ENCODE results near the gene NHSL1. TPM values are rescaled to one million over a fixed set of nuclear protein-coding genes. Genes with fewer than 3 reads are reported as not detected.

Gene NHSL1
- total and polyA plus RNA-seq, 4 experiments from 2014 or later: 0.53 to 0.58 TPM; not detected in 2

DNA sequence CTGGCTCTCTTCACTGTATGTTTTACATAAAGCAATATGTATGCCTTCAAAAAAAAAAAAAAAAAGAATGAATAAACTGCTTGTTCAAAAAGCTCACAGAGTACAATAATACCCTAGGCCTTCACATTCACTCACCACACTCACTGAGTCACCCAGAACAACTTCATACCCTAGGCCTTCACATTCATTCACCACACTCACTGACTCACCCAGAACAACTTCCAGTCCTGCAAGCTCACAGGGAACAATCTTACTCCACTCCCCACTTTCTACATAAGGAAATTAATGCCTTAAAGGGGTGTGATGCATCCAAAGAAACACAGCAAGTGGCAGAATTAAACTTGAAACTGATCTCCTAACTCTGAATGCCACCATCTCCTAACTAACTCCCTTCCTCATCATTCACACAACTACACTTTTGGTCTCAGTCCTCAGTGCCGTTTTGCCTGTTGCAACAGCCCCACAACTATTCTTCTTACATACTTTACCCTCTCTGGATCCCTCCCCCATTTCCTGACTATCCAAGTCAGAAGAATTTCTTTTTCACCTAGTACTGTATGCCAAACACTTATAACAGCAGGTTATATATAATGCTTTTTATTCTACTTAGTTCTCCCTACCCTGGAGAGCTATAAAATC is 34.2 kb downstream of the NHSL1 start:
- no peaks in the 10 kb centered on the region for H3K4me1 ChIP-seq (ENCODE audit: insufficient read depth, low read length)
- Mint-ChIP-seq H3K27ac (peak overlapping the region in 1 of 7 donors; percentile 2), H3K4me1 (no peaks in the 10 kb centered on the region), H3K27me3 (no peaks in the 10 kb centered on the region), H3K36me3 (peaks cover 2 to 5% of the 10 kb centered on the region in 2 donors), H3K9me3 (peaks cover 0 to 4% (median 0%) of the 10 kb centered on the region in 8 donors), H3K4me3 (no peak overlapping the region)
- CTCF ChIA-PET (ENCODE audit: partially characterized antibody): interaction anchor here (0.6 to 2.2 kb wide), 4 partner anchors 9 to 124 kb away, joined by 3 to 5 read pairs (median 4); no protein-coding TSS in a partner anchor
- POLR2A ChIA-PET (ENCODE audit: partially characterized antibody): interaction anchor here (1.5 kb wide), 1 partner anchor 9 kb away, joined by 4 read pairs; no protein-coding TSS in a partner anchor
- intact Hi-C loops (cut with micrococcal nuclease): no loop called here
- H3K27ac ChIP-seq (ENCODE audit: low read depth, low read length): no peak overlapping the region
- no peak for DNase-seq
- no peaks in the 10 kb centered on the region for H3K9me3 ChIP-seq (ENCODE audit: control insufficient read depth in 1 of 2, low read length in 2 of 2)
- H3K27me3 ChIP-seq (ENCODE audit: insufficient read depth, low read length): no peaks in the 10 kb centered on the region
- no peaks in the 10 kb centered on the region for H3K36me3 ChIP-seq (ENCODE audit: insufficient read depth, low read length)
- no peak overlapping the region for H3K4me3 ChIP-seq (ENCODE audit: low read length in 2 of 2)

DNA sequence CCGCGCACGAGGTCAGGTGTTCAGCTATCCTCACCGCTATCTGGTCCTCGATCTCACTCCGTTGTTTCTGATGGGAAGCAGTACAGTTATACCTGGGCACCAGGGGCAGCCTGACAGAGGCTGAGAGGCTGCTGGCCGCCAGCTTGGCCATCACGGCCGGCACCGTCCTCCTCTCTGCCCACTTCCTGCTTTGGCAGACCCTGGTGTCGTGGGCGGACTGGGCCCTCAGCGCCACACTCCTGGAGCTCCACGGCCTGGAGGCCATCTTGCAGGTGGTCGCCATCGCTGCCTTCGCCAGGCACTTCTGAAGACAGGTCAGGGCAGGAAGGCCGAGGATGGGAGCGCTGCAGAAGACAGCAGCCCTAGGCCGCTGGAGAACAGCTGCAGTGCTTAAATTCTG is 35.2 kb downstream of the NHSL1 start:
- no peak overlapping the region for H3K27ac Mint-ChIP-seq
- no peaks in the 10 kb centered on the region for H3K4me1 Mint-ChIP-seq
- H3K4me1 ChIP-seq (ENCODE audit: insufficient read depth, low read length): no peaks in the 10 kb centered on the region
- H3K27me3 ChIP-seq (ENCODE audit: insufficient read depth, low read length): no peaks in the 10 kb centered on the region
- POLR2A ChIA-PET (ENCODE audit: partially characterized antibody): interaction anchor here (1.5 kb wide), 1 partner anchor 8 kb away, joined by 4 read pairs; no protein-coding TSS in a partner anchor
- CTCF ChIA-PET (ENCODE audit: partially characterized antibody): interaction anchor here (1.4 to 2.2 kb wide), 2 partner anchors 8 to 125 kb away, joined by 3 to 5 read pairs; no protein-coding TSS in a partner anchor
- H3K36me3 ChIP-seq (ENCODE audit: insufficient read depth, low read length): no peaks in the 10 kb centered on the region
- H3K36me3 Mint-ChIP-seq: peaks cover 2 to 5% of the 10 kb centered on the region in 2 donors
- H3K27ac ChIP-seq (ENCODE audit: low read depth, low read length): no peak overlapping the region
- no peaks in the 10 kb centered on the region for H3K27me3 Mint-ChIP-seq
- H3K9me3 ChIP-seq (ENCODE audit: control insufficient read depth in 1 of 2, low read length in 2 of 2): no peaks in the 10 kb centered on the region
- H3K4me3 ChIP-seq (ENCODE audit: low read length in 2 of 2): no peak overlapping the region
- H3K9me3 Mint-ChIP-seq: peaks cover 0 to 4% (median 0%) of the 10 kb centered on the region in 8 donors
- peak overlapping the region in 1 of 8 donors; percentile 22 for H3K4me3 Mint-ChIP-seq
- intact Hi-C loops (cut with micrococcal nuclease): no loop called here
- DNase-seq: no peak

DNA sequence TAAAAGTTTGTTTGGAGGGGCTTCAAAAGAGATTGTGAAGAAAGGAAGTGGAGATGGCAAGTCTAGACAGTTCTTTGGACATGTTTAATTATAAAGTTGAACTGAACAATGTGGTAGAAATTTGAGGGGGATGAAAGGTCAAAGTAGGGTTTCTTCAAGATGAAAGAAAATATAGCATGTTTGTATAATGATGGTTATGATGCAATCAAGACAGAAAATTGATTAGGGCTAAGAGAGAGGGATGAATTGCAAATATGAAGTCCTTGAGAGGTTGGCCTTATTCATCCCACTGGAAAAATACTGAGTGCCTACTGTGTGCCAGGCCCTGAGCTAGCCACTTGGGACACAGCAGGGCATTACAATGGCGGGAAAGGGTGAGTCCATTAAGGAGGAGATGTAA is 37.6 kb downstream of the NHSL1 start:
- Histone ChIP-seq H3K4me1 (ENCODE audit: insufficient read depth, low read length) (peaks cover 7% of the 10 kb centered on the region), H3K4me3 (ENCODE audit: low read length in 2 of 2) (no peak overlapping the region), H3K9me3 (ENCODE audit: control insufficient read depth in 1 of 2, low read length in 2 of 2) (no peaks in the 10 kb centered on the region), H3K27me3 (ENCODE audit: insufficient read depth, low read length) (no peaks in the 10 kb centered on the region), H3K27ac (ENCODE audit: low read depth, low read length) (no peak overlapping the region), H3K36me3 (ENCODE audit: insufficient read depth, low read length) (no peaks in the 10 kb centered on the region)
- POLR2A ChIA-PET (ENCODE audit: partially characterized antibody): no interaction called here
- Mint-ChIP-seq H3K9me3 (peaks cover 0 to 4% (median 0%) of the 10 kb centered on the region in 8 donors), H3K27ac (no peak overlapping the region), H3K27me3 (no peaks in the 10 kb centered on the region), H3K36me3 (peaks cover 2 to 5% of the 10 kb centered on the region in 2 donors), H3K4me1 (peaks cover 0 to 10% (median 5%) of the 10 kb centered on the region in 4 donors), H3K4me3 (no peak overlapping the region)
- CTCF ChIA-PET (ENCODE audit: partially characterized antibody): no interaction called here
- no peak for DNase-seq
- intact Hi-C loops (cut with micrococcal nuclease): no loop called here

DNA sequence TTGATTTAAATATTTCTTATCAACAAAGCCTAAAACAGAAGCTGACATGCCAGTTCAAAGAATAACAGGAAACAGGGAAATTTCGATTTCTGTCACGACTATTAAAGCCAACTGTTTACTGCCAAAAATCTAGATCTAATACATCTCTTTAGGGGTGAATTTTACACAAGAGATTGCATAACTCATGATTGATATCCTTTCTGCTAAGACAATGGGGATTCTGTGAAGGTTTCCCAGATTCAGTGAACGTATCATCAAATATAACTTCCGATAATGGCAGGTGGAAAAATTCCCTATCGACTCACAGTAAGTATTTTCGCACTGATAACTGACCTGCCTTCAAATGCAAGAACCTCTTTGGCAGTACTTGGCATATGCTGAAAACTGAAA is 42.9 kb downstream of the NHSL1 start:
- H3K27me3 Mint-ChIP-seq: no peaks in the 10 kb centered on the region
- ChIA-PET CTCF (ENCODE audit: partially characterized antibody) (interaction anchor here (0.7 to 1.9 kb wide), 14 partner anchors 9 to 340 kb away, joined by 3 to 26 read pairs (median 5); no protein-coding TSS in a partner anchor), POLR2A (ENCODE audit: partially characterized antibody) (interaction anchor here (0.6 to 2.3 kb wide), 14 partner anchors 11 to 1235 kb away, joined by 3 to 30 read pairs (median 5); partner anchors contain the start of genes CCDC28A, CITED2, HEBP2 and TNFAIP3)
- no peak for DNase-seq
- intact Hi-C loops (cut with micrococcal nuclease): loop anchor here (2.0 to 5.0 kb wide), 3 partner anchors 28 to 52 kb away; partner anchors contain the start of genes HEBP2 and NHSL1
- peaks cover 26% of the 10 kb centered on the region for H3K4me1 ChIP-seq (ENCODE audit: insufficient read depth, low read length)
- H3K36me3 ChIP-seq (ENCODE audit: insufficient read depth, low read length): no peaks in the 10 kb centered on the region
- H3K27ac Mint-ChIP-seq: peak overlapping the region; percentile 85 to 96 (median 89)
- H3K9me3 Mint-ChIP-seq: peaks cover 0 to 2% (median 0%) of the 10 kb centered on the region in 8 donors
- no peaks in the 10 kb centered on the region for H3K36me3 Mint-ChIP-seq
- peaks cover 13 to 37% (median 24%) of the 10 kb centered on the region in 4 donors for H3K4me1 Mint-ChIP-seq
- peak overlapping the region; percentile 41 for H3K27ac ChIP-seq (ENCODE audit: low read depth, low read length)
- no peaks in the 10 kb centered on the region for H3K27me3 ChIP-seq (ENCODE audit: insufficient read depth, low read length)
- H3K4me3 Mint-ChIP-seq: peak overlapping the region; percentile 57 to 87 (median 72)
- H3K9me3 ChIP-seq (ENCODE audit: control insufficient read depth in 1 of 2, low read length in 2 of 2): no peaks in the 10 kb centered on the region
- no peak overlapping the region for H3K4me3 ChIP-seq (ENCODE audit: low read length in 2 of 2)

DNA sequence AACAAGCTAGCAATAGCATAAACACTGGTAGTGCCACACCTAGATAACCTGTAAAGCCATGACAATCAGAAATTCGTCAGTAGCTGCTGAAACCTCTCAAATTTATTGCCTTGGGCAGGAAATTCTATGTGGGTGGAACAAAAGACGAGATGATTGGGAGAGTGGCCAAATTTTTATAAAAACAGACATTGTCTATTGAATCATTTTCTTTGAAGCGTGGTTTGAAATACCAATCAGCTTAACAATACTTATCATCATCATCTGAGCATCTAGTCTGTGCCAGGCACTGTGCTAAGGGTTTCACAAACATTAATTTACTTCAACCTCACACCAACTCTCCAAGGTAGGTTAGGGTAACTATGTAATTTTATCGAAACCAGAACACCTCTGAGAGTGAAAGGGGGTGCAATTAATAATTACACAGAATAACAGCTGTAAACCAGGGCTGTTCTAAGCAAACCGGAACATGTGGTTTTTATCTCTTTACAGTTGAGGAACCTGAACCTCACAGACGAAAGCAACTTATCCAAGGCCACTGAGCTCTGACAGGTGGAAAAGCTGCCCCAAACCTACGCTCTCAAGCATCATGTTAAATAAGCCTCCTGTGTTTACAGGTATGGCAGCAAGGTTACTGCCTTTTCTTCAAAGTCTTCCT is 43.4 kb downstream of the NHSL1 start:
- Histone ChIP-seq H3K4me1 (ENCODE audit: insufficient read depth, low read length) (peaks cover 26% of the 10 kb centered on the region), H3K4me3 (ENCODE audit: low read length in 2 of 2) (peak overlapping the region; percentile 12 to 47), H3K36me3 (ENCODE audit: insufficient read depth, low read length) (no peaks in the 10 kb centered on the region), H3K27ac (ENCODE audit: low read depth, low read length) (peak overlapping the region; percentile 41), H3K27me3 (ENCODE audit: insufficient read depth, low read length) (no peaks in the 10 kb centered on the region), H3K9me3 (ENCODE audit: control insufficient read depth in 1 of 2, low read length in 2 of 2) (no peaks in the 10 kb centered on the region)
- no peaks in the 10 kb centered on the region for H3K36me3 Mint-ChIP-seq
- CTCF ChIA-PET (ENCODE audit: partially characterized antibody): interaction anchor here (0.7 to 1.9 kb wide), 22 partner anchors 8 to 917 kb away, joined by 3 to 26 read pairs (median 4); no protein-coding TSS in a partner anchor
- H3K9me3 Mint-ChIP-seq: peaks cover 0 to 2% (median 0%) of the 10 kb centered on the region in 8 donors
- peak overlapping the region; percentile 57 to 87 (median 72) for H3K4me3 Mint-ChIP-seq
- peak; percentile 57 to 81 (median 74) for DNase-seq
- POLR2A ChIA-PET (ENCODE audit: partially characterized antibody): interaction anchor here (0.6 to 2.3 kb wide), 21 partner anchors 8 to 1235 kb away, joined by 3 to 30 read pairs (median 3); partner anchors contain the start of genes CCDC28A, CITED2, HEBP2 and TNFAIP3
- no peaks in the 10 kb centered on the region for H3K27me3 Mint-ChIP-seq
- intact Hi-C loops (cut with micrococcal nuclease): loop anchor here (1.0 to 5.0 kb wide), 5 partner anchors 27 to 317 kb away; partner anchors contain the start of genes CCDC28A, HEBP2 and NHSL1
- peaks cover 13 to 37% (median 24%) of the 10 kb centered on the region in 4 donors for H3K4me1 Mint-ChIP-seq
- H3K27ac Mint-ChIP-seq: peak overlapping the region; percentile 85 to 96 (median 89)

DNA sequence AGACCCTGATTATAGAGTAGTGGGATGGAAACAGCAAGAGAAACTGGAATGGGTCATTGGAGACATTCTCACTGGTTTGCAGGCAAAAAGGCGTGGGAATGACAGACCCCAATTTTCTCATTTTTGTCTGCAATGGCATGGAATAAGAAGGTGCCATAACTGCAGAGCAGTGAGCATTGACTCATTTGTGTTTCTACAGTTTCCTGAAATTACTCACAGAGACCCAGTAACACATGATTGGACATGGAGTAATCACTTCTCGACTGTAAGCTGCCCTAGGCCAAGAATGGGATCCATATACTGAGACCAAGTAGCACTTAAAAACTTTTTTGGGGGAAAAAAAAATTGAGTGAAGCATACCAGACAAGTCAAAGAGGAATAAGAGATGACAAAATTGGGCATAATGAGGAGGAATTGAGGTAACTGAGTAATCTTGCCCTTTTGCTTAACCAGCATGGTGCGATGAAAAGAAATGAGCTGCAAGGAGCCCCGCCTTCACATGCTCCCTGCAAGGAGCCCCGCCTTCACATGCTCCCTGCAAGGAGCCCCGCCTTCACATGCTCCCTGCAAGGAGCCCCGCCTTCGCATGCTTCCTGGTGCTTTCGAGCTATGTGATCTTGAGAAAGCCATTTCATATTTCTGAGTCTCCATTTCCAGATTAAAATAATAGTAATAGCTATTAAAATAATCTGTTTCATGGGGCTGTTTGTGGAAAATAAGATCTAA is 44.1 kb downstream of the NHSL1 start:
- H3K27ac ChIP-seq (ENCODE audit: low read depth, low read length): peak overlapping the region; percentile 41
- Mint-ChIP-seq H3K9me3 (no peaks in the 10 kb centered on the region), H3K4me1 (peaks cover 15 to 37% (median 24%) of the 10 kb centered on the region in 4 donors), H3K27me3 (no peaks in the 10 kb centered on the region), H3K27ac (peak overlapping the region; percentile 85 to 96 (median 89)), H3K4me3 (peak overlapping the region; percentile 57 to 87 (median 72)), H3K36me3 (no peaks in the 10 kb centered on the region)
- no peaks in the 10 kb centered on the region for H3K27me3 ChIP-seq (ENCODE audit: insufficient read depth, low read length)
- peaks cover 26% of the 10 kb centered on the region for H3K4me1 ChIP-seq (ENCODE audit: insufficient read depth, low read length)
- H3K36me3 ChIP-seq (ENCODE audit: insufficient read depth, low read length): no peaks in the 10 kb centered on the region
- no peaks in the 10 kb centered on the region for H3K9me3 ChIP-seq (ENCODE audit: control insufficient read depth in 1 of 2, low read length in 2 of 2)
- intact Hi-C loops (cut with micrococcal nuclease): loop anchor here (1.0 to 5.0 kb wide), 3 partner anchors 42 to 318 kb away; partner anchors contain the start of genes CCDC28A and NHSL1
- ChIA-PET CTCF (ENCODE audit: partially characterized antibody) (interaction anchor here (0.7 to 1.9 kb wide), 20 partner anchors 7 to 918 kb away, joined by 3 to 26 read pairs (median 5); no protein-coding TSS in a partner anchor), POLR2A (ENCODE audit: partially characterized antibody) (interaction anchor here (0.9 to 2.3 kb wide), 17 partner anchors 9 to 919 kb away, joined by 3 to 30 read pairs (median 4); partner anchors contain the start of genes CCDC28A, CITED2 and HEBP2)
- peak; percentile 36 to 82 (median 64) for DNase-seq
- H3K4me3 ChIP-seq (ENCODE audit: low read length in 2 of 2): peak overlapping the region; percentile 42 to 47
